ENCODE data around the gene FRAT2. TPM values are rescaled to one million over a fixed set of nuclear protein-coding genes. Genes with fewer than 3 reads are reported as not detected.
A peak's percentile ranks its signal among the peaks of the same experiment; 100 is the strongest.

FRAT2 gene, protein sequence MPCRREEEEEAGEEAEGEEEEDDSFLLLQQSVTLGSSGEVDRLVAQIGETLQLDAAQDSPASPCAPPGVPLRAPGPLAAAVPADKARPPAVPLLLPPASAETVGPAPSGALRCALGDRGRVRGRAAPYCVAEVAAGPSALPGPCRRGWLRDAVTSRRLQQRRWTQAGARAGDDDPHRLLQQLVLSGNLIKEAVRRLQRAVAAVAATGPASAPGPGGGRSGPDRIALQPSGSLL
- total RNA-seq: 10 to 100 TPM in 1 of 2 experiments, 1 to 10 TPM in 1; 9.8 to 10.4 TPM
- 18.7 TPM for polyA plus RNA-seq

DNA sequence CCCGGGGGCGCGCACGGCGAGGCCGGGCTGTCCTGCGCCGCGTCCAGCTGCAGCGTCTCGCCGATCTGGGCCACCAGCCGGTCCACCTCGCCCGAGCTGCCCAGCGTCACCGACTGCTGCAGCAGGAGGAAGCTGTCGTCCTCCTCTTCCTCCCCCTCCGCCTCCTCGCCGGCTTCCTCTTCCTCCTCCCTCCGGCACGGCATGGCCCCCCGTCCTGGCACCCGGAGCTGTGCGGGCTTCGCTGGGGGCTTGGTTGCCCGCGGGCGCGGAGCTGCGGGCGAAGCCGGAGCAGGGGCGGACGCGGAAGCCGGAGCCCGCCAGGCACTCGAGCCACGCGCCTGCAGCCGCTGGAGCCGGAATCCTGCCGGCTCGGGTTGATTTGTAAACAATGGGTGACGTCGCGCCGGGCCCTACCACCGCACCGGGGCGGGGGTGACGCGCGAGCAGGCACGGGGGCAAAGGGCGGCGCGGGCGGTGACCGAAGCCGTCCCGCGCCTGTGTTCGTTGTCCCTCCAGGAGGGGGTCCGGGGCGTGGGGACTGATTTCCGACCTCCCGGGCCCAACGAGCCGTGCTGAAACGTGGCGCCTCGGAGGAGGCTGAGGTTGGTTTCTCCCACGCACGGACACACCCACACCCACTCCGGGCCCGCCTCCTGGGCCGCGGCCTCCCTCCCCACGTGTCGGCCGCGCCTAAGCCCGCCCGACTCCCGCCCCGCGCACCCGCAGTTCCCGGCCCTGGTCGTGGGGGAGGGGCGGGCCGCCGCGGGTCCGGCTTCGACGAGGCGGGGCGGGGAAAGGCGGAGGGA lies at the start of gene FRAT2:
Gene FRAT2 (minus strand): TSS at position 360 of the 806 bp plus-strand sequence. CDS start 157 bp downstream, at position 203.
- H3K9me3 ChIP-seq (ENCODE audit: low read length): no peaks in the 10 kb centered on the region
- H3K27ac ChIP-seq (ENCODE audit: low read depth, low read length): peak within 1 kb of the TSS; percentile 96
- H3K4me3 ChIP-seq (ENCODE audit: low read length): peak within 1 kb of the TSS; percentile 81
- DNase-seq: peak; percentile 83 to 94 (median 90)
- CTCF ChIA-PET: interaction anchor here (1.5 to 5.7 kb wide), 5 partner anchors 9 to 66 kb away, joined by 5 to 41 read pairs (median 5); partner anchors contain the start of gene FRAT1
- H3K4me1 ChIP-seq (ENCODE audit: insufficient read depth, low read length): peaks cover 28% of the 10 kb centered on the region
- H3K9me3 Mint-ChIP-seq: peaks cover 0 to 2% (median 0%) of the 10 kb centered on the region in 5 donors
- POLR2A ChIA-PET: interaction anchor here (1.2 to 4.9 kb wide), 2 partner anchors 16 to 43 kb away, joined by 7 to 75 read pairs; partner anchors contain the start of genes ARHGAP19 and FRAT1
- peaks cover 2 to 3% of the 10 kb centered on the region in 2 donors for H3K27me3 Mint-ChIP-seq
- H3K27ac Mint-ChIP-seq: peak within 1 kb of the TSS; percentile 84 to 98 (median 91)
- peaks cover 31 to 46% (median 42%) of the 10 kb centered on the region in 3 donors for H3K4me1 Mint-ChIP-seq
- H3K36me3 Mint-ChIP-seq: peaks cover 0 to 27% (median 7%) of the 10 kb centered on the region in 3 donors
- peak within 1 kb of the TSS; percentile 89 to 96 (median 91) for H3K4me3 Mint-ChIP-seq
- no peaks in the 10 kb centered on the region for H3K27me3 ChIP-seq (ENCODE audit: insufficient read depth, low read length, poor library complexity, severe bottlenecking)
- H3K36me3 ChIP-seq (ENCODE audit: insufficient read depth, low read length): no peaks in the 10 kb centered on the region

DNA sequence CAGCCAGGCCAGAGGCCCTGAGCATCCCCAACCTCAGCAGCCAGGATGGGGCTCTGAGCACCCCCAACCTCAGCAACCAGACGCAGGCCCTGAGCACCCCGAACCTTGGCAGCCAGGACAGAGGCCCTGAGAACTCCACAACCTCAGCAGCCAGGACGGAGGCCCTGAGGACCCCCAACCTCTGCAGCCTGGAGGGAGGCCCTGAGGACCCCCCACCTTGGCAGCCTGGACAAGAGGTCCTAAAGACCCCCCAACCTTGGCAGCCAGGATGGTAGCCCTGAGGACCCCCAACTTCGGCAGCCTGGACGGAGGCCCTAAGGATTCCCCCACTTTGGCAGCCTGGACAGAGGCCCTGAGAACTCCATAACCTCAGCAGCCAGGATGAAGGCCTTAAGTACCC lies 49.6 kb upstream of the FRAT2 start:
- Histone ChIP-seq H3K9me3 (ENCODE audit: low read length) (no peaks in the 10 kb centered on the region), H3K27me3 (ENCODE audit: insufficient read depth, low read length, poor library complexity, severe bottlenecking) (no peaks in the 10 kb centered on the region), H3K36me3 (ENCODE audit: insufficient read depth, low read length) (no peaks in the 10 kb centered on the region), H3K27ac (ENCODE audit: low read depth, low read length) (no peak overlapping the region), H3K4me1 (ENCODE audit: insufficient read depth, low read length) (no peaks in the 10 kb centered on the region), H3K4me3 (ENCODE audit: low read length) (no peak overlapping the region)
- DNase-seq: no peak
- POLR2A ChIA-PET: no interaction called here
- Mint-ChIP-seq H3K4me1 (no peaks in the 10 kb centered on the region), H3K36me3 (peaks cover 5 to 65% (median 8%) of the 10 kb centered on the region in 3 donors), H3K4me3 (no peak overlapping the region), H3K9me3 (no peaks in the 10 kb centered on the region), H3K27me3 (peaks cover 0 to 2% of the 10 kb centered on the region in 2 donors), H3K27ac (no peak overlapping the region)
- CTCF ChIA-PET: interaction anchor here (0.8 to 1.8 kb wide), 2 partner anchors 17 to 174 kb away, joined by 3 to 4 read pairs; partner anchors contain the start of gene RRP12

DNA sequence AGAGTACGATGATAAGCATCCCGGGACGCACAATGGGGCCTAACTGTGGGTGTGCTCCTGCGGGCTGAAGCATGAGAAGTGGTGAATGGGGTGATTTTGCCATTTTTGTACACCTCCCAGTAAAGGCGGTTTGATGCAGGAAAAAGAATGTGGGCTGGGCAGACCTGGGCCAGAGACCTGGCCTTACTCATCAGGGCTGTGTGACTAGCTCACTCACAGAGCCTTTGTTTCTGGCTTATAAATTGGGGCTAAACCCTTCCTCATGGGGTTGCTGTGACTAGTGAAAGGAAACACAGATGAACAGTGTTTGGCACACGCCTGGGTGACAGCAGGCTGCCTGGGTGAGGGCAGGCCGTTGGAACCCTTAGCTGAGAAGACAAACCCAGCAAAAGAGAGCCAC lies 48.6 kb upstream of the FRAT2 start:
- CTCF ChIA-PET: no interaction called here
- Histone ChIP-seq H3K36me3 (ENCODE audit: insufficient read depth, low read length) (no peaks in the 10 kb centered on the region), H3K27me3 (ENCODE audit: insufficient read depth, low read length, poor library complexity, severe bottlenecking) (no peaks in the 10 kb centered on the region), H3K9me3 (ENCODE audit: low read length) (no peaks in the 10 kb centered on the region), H3K27ac (ENCODE audit: low read depth, low read length) (no peak overlapping the region), H3K4me3 (ENCODE audit: low read length) (no peak overlapping the region), H3K4me1 (ENCODE audit: insufficient read depth, low read length) (no peaks in the 10 kb centered on the region)
- Mint-ChIP-seq H3K4me3 (no peak overlapping the region), H3K4me1 (no peaks in the 10 kb centered on the region), H3K27ac (peak overlapping the region in 1 of 8 donors; percentile 39), H3K36me3 (peaks cover 0 to 63% (median 5%) of the 10 kb centered on the region in 3 donors), H3K9me3 (no peaks in the 10 kb centered on the region), H3K27me3 (peaks cover 0 to 2% of the 10 kb centered on the region in 2 donors)
- POLR2A ChIA-PET: no interaction called here
- no peak for DNase-seq

DNA sequence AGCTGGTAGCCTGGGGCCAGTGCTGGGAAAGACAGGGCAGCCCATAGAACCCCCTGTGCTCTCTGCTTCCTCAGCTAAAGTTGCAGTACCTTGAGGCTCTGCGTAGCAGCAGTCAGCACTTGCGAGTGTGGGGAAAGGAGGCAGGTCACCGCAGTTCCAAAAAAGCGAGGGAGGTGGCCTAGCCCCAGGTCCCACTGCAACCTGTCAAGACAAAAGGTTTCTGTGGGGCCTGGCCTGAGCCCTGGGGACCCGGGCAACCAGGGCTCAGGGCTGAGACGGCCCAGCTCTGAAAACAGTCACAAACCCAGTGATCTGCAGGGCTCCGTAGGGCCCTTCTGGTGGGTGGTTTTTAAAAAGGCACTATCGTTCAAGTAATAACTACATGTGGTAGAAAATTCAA lies 47.1 kb upstream of the FRAT2 start:
- Histone ChIP-seq H3K4me1 (ENCODE audit: insufficient read depth, low read length) (no peaks in the 10 kb centered on the region), H3K36me3 (ENCODE audit: insufficient read depth, low read length) (no peaks in the 10 kb centered on the region), H3K27ac (ENCODE audit: low read depth, low read length) (no peak overlapping the region), H3K4me3 (ENCODE audit: low read length) (no peak overlapping the region), H3K9me3 (ENCODE audit: low read length) (no peaks in the 10 kb centered on the region), H3K27me3 (ENCODE audit: insufficient read depth, low read length, poor library complexity, severe bottlenecking) (no peaks in the 10 kb centered on the region)
- H3K4me3 Mint-ChIP-seq: no peak overlapping the region
- no peaks in the 10 kb centered on the region for H3K4me1 Mint-ChIP-seq
- H3K27ac Mint-ChIP-seq: no peak overlapping the region
- no peaks in the 10 kb centered on the region for H3K9me3 Mint-ChIP-seq
- peaks cover 0 to 2% of the 10 kb centered on the region in 2 donors for H3K27me3 Mint-ChIP-seq
- ChIA-PET CTCF (no interaction called here), POLR2A (no interaction called here)
- no peak for DNase-seq
- H3K36me3 Mint-ChIP-seq: peaks cover 0 to 56% (median 8%) of the 10 kb centered on the region in 3 donors

DNA sequence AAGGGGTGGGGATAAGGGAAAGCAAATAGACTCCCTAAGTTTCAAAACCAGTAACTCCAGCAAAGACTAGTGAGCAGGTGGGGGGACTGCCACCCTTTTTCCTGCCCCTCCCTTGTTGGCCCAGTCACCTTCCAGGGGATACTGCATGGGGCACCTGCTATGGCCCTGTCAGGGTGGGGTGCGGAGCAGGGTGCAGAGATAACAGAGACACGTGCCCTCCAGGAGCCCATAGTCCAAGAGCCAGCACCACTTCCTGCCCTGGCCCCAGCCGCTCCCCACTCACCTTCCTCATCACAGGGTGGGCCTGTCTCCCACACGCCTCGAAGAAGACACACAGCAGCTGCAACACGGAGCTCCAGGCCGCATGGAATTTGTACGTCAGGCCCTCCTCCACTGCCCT lies 46.0 kb upstream of the FRAT2 start:
- DNase-seq: no peak
- no peaks in the 10 kb centered on the region for H3K4me1 Mint-ChIP-seq
- no peaks in the 10 kb centered on the region for H3K27me3 ChIP-seq (ENCODE audit: insufficient read depth, low read length, poor library complexity, severe bottlenecking)
- peak overlapping the region in 2 of 8 donors; percentile 29 to 43 for H3K27ac Mint-ChIP-seq
- peaks cover 0 to 54% (median 10%) of the 10 kb centered on the region in 3 donors for H3K36me3 Mint-ChIP-seq
- H3K36me3 ChIP-seq (ENCODE audit: insufficient read depth, low read length): no peaks in the 10 kb centered on the region
- ChIA-PET POLR2A (no interaction called here), CTCF (no interaction called here)
- no peaks in the 10 kb centered on the region for H3K9me3 Mint-ChIP-seq
- H3K4me1 ChIP-seq (ENCODE audit: insufficient read depth, low read length): no peaks in the 10 kb centered on the region
- no peak overlapping the region for H3K4me3 ChIP-seq (ENCODE audit: low read length)
- no peaks in the 10 kb centered on the region for H3K9me3 ChIP-seq (ENCODE audit: low read length)
- H3K4me3 Mint-ChIP-seq: peak overlapping the region in 1 of 7 donors; percentile 10
- H3K27ac ChIP-seq (ENCODE audit: low read depth, low read length): no peak overlapping the region
- peaks cover 0 to 2% of the 10 kb centered on the region in 2 donors for H3K27me3 Mint-ChIP-seq

DNA sequence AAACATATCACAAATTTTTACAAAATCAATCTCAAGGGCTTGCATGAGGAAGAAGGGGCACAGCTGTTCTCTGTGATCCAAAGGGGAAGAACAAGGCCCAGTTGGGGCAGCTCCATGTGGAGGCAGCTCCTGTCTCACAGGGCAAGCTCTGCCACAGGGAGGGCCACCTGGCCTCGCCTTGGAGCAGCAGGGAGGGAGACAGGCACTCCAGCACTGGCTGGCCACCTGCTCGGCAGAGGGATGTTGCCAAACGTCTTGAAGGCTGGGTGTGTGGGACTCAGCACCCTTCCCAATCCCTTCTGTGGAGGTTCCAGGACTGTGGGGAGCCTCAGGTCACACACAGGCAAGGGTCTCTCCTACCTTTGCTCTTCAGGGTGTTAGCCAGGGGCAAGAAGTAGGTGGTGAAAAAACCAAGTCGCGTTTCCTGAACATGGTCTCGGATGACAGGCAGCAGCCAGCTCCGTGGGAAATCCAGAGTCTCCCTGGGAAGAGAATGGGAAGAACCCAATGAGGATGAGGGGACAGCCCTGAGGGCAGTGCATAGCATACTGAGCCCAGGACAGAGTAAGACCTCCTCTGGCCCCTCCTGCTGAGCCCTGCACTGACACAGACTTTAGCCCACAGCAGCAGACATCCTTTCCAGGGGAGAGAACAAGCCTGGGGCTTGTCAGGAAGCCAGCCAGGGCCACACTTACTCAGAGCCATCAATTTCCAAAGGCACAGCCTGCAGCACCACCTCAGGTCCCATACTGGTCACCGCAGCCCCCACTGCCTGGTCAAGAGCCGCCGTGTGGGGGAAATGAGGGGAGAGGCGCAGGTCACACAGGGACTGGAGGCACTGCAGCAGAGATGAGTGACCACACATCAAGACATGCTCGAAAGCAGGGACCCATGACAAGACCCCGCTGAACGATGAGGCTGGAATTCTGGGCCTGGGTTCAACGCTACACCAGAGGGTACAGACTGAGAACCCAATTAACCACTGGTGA lies 44.7 kb upstream of the FRAT2 start:
- peak overlapping the region in 1 of 8 donors; percentile 42 for H3K27ac Mint-ChIP-seq
- H3K4me3 Mint-ChIP-seq: no peak overlapping the region

DNA sequence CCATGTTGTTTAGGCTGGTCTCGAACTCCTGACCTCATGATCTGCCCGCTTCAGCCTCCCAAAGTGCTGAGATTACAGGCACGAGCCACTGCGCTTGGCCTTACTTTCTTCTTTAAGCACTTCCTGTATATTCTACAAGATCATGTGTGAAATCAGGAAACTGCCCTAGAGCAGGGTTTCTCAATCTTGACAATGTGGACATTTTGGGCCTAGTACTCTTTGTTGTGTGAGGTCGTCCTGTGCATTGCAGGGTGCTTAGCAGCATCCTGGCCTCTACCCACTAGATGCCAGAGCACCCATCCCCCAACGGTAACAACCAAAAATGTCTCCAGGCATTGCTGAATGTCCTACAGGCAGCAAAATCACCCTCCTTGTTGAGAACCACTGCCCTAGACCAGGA lies 41.9 kb upstream of the FRAT2 start:
- Histone ChIP-seq H3K4me3 (ENCODE audit: low read length) (no peak overlapping the region), H3K4me1 (ENCODE audit: insufficient read depth, low read length) (no peaks in the 10 kb centered on the region), H3K9me3 (ENCODE audit: low read length) (no peaks in the 10 kb centered on the region), H3K36me3 (ENCODE audit: insufficient read depth, low read length) (no peaks in the 10 kb centered on the region), H3K27ac (ENCODE audit: low read depth, low read length) (no peak overlapping the region), H3K27me3 (ENCODE audit: insufficient read depth, low read length, poor library complexity, severe bottlenecking) (no peaks in the 10 kb centered on the region)
- no peak for DNase-seq
- H3K27ac Mint-ChIP-seq: peak overlapping the region in 3 of 8 donors; percentile 33 to 70 (median 43)
- no peak overlapping the region for H3K4me3 Mint-ChIP-seq
- POLR2A ChIA-PET: no interaction called here
- H3K36me3 Mint-ChIP-seq: peaks cover 4 to 65% (median 16%) of the 10 kb centered on the region in 3 donors
- H3K4me1 Mint-ChIP-seq: no peaks in the 10 kb centered on the region
- H3K9me3 Mint-ChIP-seq: no peaks in the 10 kb centered on the region
- CTCF ChIA-PET: no interaction called here
- no peaks in the 10 kb centered on the region for H3K27me3 Mint-ChIP-seq

More for the DNA sequence above, 44.7 kb upstream of the FRAT2 start:
- POLR2A ChIA-PET: no interaction called here
- Mint-ChIP-seq H3K4me1 (no peaks in the 10 kb centered on the region), H3K27me3 (no peaks in the 10 kb centered on the region), H3K9me3 (no peaks in the 10 kb centered on the region), H3K36me3 (peaks cover 0 to 52% (median 10%) of the 10 kb centered on the region in 3 donors)
- Histone ChIP-seq H3K36me3 (ENCODE audit: insufficient read depth, low read length) (no peaks in the 10 kb centered on the region), H3K4me1 (ENCODE audit: insufficient read depth, low read length) (no peaks in the 10 kb centered on the region), H3K4me3 (ENCODE audit: low read length) (no peak overlapping the region), H3K9me3 (ENCODE audit: low read length) (no peaks in the 10 kb centered on the region), H3K27me3 (ENCODE audit: insufficient read depth, low read length, poor library complexity, severe bottlenecking) (no peaks in the 10 kb centered on the region), H3K27ac (ENCODE audit: low read depth, low read length) (no peak overlapping the region)
- no peak for DNase-seq
- CTCF ChIA-PET: no interaction called here
